Lower leg skin (tissue), 3 donors: ENCODE measurements around the gene ETFA.

ENCODE experiments used
- POLR2A ChIP-seq, 2 donors: fragments of 450-650 bp; IDR thresholded peaks; one replicate each; pipeline ENCODE4 v1.6.1; 2016 to 2017; ENCODE audit warnings: antibody characterized with exemption in 2 of 2, mild to moderate bottlenecking in 1 of 2, moderate library complexity in 1 of 2
- TF ChIP-seq, protein P1 (sequence below), 3 donors: fragments of 450-650 bp; IDR thresholded peaks; one replicate each; pipeline ENCODE4 v1.5.1; 2016; ENCODE audit warnings: antibody characterized with exemption in 3 of 3, mild to moderate bottlenecking in 3 of 3, moderate library complexity in 2 of 3

DNA sequence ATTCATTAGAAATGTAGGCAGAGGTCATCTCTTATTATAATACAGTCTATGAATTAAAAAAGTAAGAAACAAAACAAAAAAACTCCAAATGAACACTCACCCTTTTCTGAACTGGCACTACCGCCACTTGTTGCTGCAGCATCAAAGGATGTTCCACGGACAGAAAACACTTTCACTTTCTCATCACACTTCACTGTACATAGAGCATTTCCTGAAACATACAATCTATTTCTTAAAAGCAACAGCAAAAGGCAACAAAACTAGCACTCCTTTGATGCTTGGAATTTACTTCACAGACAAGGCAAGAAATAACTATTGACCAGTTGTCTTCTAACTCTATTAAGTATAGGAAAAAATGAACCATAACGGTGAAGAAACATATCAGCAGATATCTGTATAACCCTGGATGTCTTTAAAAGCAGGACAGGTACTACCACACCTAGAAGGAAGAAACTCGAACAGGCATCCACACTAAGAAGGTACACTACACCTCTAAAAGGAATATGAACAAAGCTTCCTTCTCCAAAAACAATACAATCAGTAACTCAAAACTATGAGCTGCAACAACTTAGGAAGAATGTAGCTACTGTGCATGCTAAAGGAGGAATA, 24.9 kb downstream of the ETFA start:
- TF ChIP-seq, protein P1, sequence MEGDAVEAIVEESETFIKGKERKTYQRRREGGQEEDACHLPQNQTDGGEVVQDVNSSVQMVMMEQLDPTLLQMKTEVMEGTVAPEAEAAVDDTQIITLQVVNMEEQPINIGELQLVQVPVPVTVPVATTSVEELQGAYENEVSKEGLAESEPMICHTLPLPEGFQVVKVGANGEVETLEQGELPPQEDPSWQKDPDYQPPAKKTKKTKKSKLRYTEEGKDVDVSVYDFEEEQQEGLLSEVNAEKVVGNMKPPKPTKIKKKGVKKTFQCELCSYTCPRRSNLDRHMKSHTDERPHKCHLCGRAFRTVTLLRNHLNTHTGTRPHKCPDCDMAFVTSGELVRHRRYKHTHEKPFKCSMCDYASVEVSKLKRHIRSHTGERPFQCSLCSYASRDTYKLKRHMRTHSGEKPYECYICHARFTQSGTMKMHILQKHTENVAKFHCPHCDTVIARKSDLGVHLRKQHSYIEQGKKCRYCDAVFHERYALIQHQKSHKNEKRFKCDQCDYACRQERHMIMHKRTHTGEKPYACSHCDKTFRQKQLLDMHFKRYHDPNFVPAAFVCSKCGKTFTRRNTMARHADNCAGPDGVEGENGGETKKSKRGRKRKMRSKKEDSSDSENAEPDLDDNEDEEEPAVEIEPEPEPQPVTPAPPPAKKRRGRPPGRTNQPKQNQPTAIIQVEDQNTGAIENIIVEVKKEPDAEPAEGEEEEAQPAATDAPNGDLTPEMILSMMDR (IDR thresholded peaks at IDR 0.05): no peak
- no peak for TF ChIP-seq POLR2A (IDR thresholded peaks at IDR 0.05)
